ENCODE measurements around the gene TRNAU1AP.
A peak's percentile ranks its signal among the peaks of the same experiment; 100 is the strongest.

Gene TRNAU1AP

DNA sequence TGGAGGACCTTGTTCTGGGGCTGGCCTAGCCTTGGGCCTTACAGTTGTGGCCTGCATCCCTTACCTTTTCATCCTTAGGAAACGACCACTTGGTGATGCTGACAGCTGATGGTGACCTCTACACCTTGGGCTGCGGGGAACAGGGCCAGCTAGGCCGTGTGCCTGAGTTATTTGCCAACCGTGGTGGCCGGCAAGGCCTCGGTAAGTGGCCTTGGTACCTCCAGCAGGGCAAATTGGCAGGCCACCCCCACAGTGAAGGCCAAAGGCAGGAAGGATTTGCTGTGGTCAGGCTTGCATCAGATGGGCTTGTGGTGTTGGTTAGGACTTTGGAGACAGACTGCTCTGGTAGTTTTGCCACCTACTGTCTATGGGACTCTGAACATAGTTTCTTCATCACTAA is 17.7 kb upstream of the TRNAU1AP start:
- Histone ChIP-seq H2BK120ac (ENCODE audit: insufficient read depth, low read length, poor library complexity) (no peak overlapping the region), H3K23ac (ENCODE audit: low read length) (no peak overlapping the region), H3K27ac (ENCODE audit: low read depth, low read length) (no peak overlapping the region), H3K4ac (ENCODE audit: low read depth, low read length) (no peak overlapping the region), H2BK5ac (ENCODE audit: low read depth, low read length, poor library complexity) (no peak overlapping the region), H2BK12ac (ENCODE audit: low read length) (no peak overlapping the region), H4K12ac (ENCODE audit: low read depth, low read length) (no peak overlapping the region), H3K9me3 (ENCODE audit: insufficient read depth, low read depth, low read length) (peaks cover 3% of the 10 kb centered on the region), H3K36me3 (ENCODE audit: control insufficient read depth in 1 of 2, insufficient read depth in 2 of 2, low read length in 2 of 2) (peaks cover 69 to 75% of the 10 kb centered on the region in 2 experiments), H2AK5ac (ENCODE audit: low read length) (no peak overlapping the region), H3K4me1 (ENCODE audit: control insufficient read depth in 1 of 2, insufficient read depth in 2 of 2, low read length in 2 of 2) (peaks cover 6 to 10% of the 10 kb centered on the region in 2 experiments), H3K79me2 (ENCODE audit: control insufficient read depth, insufficient read depth, low read length, poor library complexity) (no peaks in the 10 kb centered on the region), H3K4me2 (ENCODE audit: low read length) (no peak overlapping the region), H3K27me3 (ENCODE audit: insufficient read depth, low read length) (no peaks in the 10 kb centered on the region), H3K14ac (ENCODE audit: low read length) (no peak overlapping the region), H4K8ac (ENCODE audit: low read depth, low read length) (no peak overlapping the region), H3K4me3 (ENCODE audit: low read depth, low read length) (no peak overlapping the region), H3K79me1 (ENCODE audit: low read length) (peaks cover 11% of the 10 kb centered on the region), H3K9ac (ENCODE audit: low read length) (no peak overlapping the region), H3K18ac (ENCODE audit: low read length) (peak overlapping the region; percentile 59), H4K91ac (ENCODE audit: low read depth, low read length) (no peak overlapping the region), H2AFZ (ENCODE audit: insufficient read depth, low read length, poor library complexity) (no peak overlapping the region)
- no CpG with 5 or more reads among the region's 6 CpGs for WGBS (ENCODE audit: extremely low coverage, insufficient coverage, insufficient read length)
- DNase-seq, result no peak

DNA sequence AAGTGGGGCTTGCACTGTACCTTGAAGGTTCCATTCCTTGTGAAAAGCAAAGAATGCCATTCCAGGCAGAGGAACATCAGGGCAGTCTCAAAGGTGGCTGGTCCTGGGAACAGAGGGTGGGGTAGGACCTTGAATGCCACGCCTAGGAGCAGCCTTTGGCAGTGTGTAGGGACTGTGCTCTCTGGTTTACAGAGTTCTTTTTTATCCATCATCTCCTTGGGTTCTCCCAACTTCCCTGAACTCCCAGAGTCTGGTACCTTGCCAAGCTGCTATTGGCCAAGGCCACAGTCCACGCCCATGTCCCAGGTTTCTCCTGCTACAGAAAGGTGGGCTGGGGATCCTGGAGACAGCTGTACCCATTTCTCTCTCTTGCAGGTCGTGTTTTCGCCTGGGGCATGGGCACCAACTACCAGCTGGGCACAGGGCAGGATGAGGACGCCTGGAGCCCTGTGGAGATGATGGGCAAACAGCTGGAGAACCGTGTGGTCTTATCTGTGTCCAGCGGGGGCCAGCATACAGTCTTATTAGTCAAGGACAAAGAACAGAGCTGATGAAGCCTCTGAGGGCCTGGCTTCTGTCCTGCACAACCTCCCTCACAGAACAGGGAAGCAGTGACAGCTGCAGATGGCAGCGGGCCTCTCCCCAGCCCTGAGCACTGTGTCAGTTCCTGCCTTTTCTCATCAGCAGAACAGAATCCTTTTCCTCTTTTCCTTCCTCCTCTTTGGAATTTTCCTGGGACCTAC is 15.3 kb upstream of the TRNAU1AP start:
- Histone ChIP-seq H3K36me3 (ENCODE audit: control insufficient read depth in 1 of 2, insufficient read depth in 2 of 2, low read length in 2 of 2) (peaks cover 46 to 51% of the 10 kb centered on the region in 2 experiments), H4K8ac (ENCODE audit: low read depth, low read length) (no peak overlapping the region), H3K4me1 (ENCODE audit: control insufficient read depth in 1 of 2, insufficient read depth in 2 of 2, low read length in 2 of 2) (peaks cover 6 to 10% of the 10 kb centered on the region in 2 experiments), H3K4me3 (ENCODE audit: low read depth, low read length) (no peak overlapping the region), H3K14ac (ENCODE audit: low read length) (peak overlapping the region; percentile 46), H4K91ac (ENCODE audit: low read depth, low read length) (peak overlapping the region; percentile 58), H3K9ac (ENCODE audit: low read length) (no peak overlapping the region), H3K79me2 (ENCODE audit: control insufficient read depth, insufficient read depth, low read length, poor library complexity) (no peaks in the 10 kb centered on the region), H3K79me1 (ENCODE audit: low read length) (peaks cover 8% of the 10 kb centered on the region), H2BK5ac (ENCODE audit: low read depth, low read length, poor library complexity) (peak overlapping the region; percentile 24), H2AK5ac (ENCODE audit: low read length) (peak overlapping the region; percentile 49), H3K4me2 (ENCODE audit: low read length) (no peak overlapping the region), H3K4ac (ENCODE audit: low read depth, low read length) (no peak overlapping the region), H2BK120ac (ENCODE audit: insufficient read depth, low read length, poor library complexity) (peak overlapping the region; percentile 5), H3K9me3 (ENCODE audit: insufficient read depth, low read depth, low read length) (no peaks in the 10 kb centered on the region), H2AFZ (ENCODE audit: insufficient read depth, low read length, poor library complexity) (no peak overlapping the region), H3K27me3 (ENCODE audit: insufficient read depth, low read length) (no peaks in the 10 kb centered on the region), H3K27ac (ENCODE audit: low read depth, low read length) (peak overlapping the region; percentile 62), H3K23ac (ENCODE audit: low read length) (no peak overlapping the region), H4K12ac (ENCODE audit: low read depth, low read length) (peak overlapping the region; percentile 6), H2BK12ac (ENCODE audit: low read length) (peak overlapping the region; percentile 34), H3K18ac (ENCODE audit: low read length) (peak overlapping the region; percentile 6)
- no CpG with 5 or more reads among the region's 8 CpGs for WGBS (ENCODE audit: extremely low coverage, insufficient coverage, insufficient read length)
- DNase-seq, result no peak

DNA sequence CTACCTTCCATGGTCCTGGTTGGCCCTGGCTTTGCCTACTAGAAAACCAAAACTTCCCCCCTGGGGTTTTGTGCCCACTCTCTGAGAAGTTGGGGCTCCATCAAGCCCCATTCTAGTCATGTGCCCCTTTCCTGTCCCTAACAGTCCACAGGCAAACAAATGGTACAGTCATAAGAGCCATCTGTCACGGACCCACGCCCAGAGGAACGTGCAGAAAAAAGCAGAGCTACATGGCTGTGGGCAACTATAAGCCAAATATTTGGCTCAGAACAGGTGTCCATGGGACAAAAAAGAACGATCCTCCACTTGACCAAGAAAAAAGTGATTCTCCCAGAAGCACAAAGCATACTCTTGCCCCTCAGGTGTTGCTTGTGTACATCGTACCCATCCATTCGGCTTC is 14.6 kb upstream of the TRNAU1AP start:
- Histone ChIP-seq H3K27ac (ENCODE audit: low read depth, low read length) (peak overlapping the region; percentile 35), H4K8ac (ENCODE audit: low read depth, low read length) (no peak overlapping the region), H3K79me2 (ENCODE audit: control insufficient read depth, insufficient read depth, low read length, poor library complexity) (no peaks in the 10 kb centered on the region), H3K79me1 (ENCODE audit: low read length) (peaks cover 8% of the 10 kb centered on the region), H3K18ac (ENCODE audit: low read length) (peak overlapping the region; percentile 56), H2AK5ac (ENCODE audit: low read length) (no peak overlapping the region), H3K4ac (ENCODE audit: low read depth, low read length) (no peak overlapping the region), H3K4me2 (ENCODE audit: low read length) (no peak overlapping the region), H4K91ac (ENCODE audit: low read depth, low read length) (peak overlapping the region; percentile 48), H2AFZ (ENCODE audit: insufficient read depth, low read length, poor library complexity) (no peak overlapping the region), H2BK12ac (ENCODE audit: low read length) (peak overlapping the region; percentile 72), H3K9me3 (ENCODE audit: insufficient read depth, low read depth, low read length) (no peaks in the 10 kb centered on the region), H4K12ac (ENCODE audit: low read depth, low read length) (no peak overlapping the region), H3K4me3 (ENCODE audit: low read depth, low read length) (no peak overlapping the region), H3K4me1 (ENCODE audit: control insufficient read depth in 1 of 2, insufficient read depth in 2 of 2, low read length in 2 of 2) (peaks cover 6 to 10% of the 10 kb centered on the region in 2 experiments), H3K9ac (ENCODE audit: low read length) (no peak overlapping the region), H2BK5ac (ENCODE audit: low read depth, low read length, poor library complexity) (peak overlapping the region; percentile 44), H2BK120ac (ENCODE audit: insufficient read depth, low read length, poor library complexity) (no peak overlapping the region), H3K27me3 (ENCODE audit: insufficient read depth, low read length) (no peaks in the 10 kb centered on the region), H3K14ac (ENCODE audit: low read length) (no peak overlapping the region), H3K36me3 (ENCODE audit: control insufficient read depth in 1 of 2, insufficient read depth in 2 of 2, low read length in 2 of 2) (peaks cover 42 to 48% of the 10 kb centered on the region in 2 experiments), H3K23ac (ENCODE audit: low read length) (no peak overlapping the region)
- no peak for DNase-seq
- no CpG with 5 or more reads among the region's 6 CpGs for WGBS (ENCODE audit: extremely low coverage, insufficient coverage, insufficient read length)

GRCh38 chr1:28540651-28541050 is 12.2 kb upstream of the TRNAU1AP start:
- no peak overlapping the region for H4K91ac ChIP-seq (ENCODE audit: low read depth, low read length)
- H3K4me3 ChIP-seq (ENCODE audit: low read depth, low read length), result no peak overlapping the region
- H2BK5ac ChIP-seq (ENCODE audit: low read depth, low read length, poor library complexity), result no peak overlapping the region
- H3K36me3 ChIP-seq (ENCODE audit: control insufficient read depth in 1 of 2, insufficient read depth in 2 of 2, low read length in 2 of 2), result peaks cover 26 to 34% of the 10 kb centered on the region in 2 experiments
- no peak overlapping the region for H3K23ac ChIP-seq (ENCODE audit: low read length)
- no peaks in the 10 kb centered on the region for H3K9me3 ChIP-seq (ENCODE audit: insufficient read depth, low read depth, low read length)
- H2AK5ac ChIP-seq (ENCODE audit: low read length), result no peak overlapping the region
- H3K27ac ChIP-seq (ENCODE audit: low read depth, low read length), result no peak overlapping the region
- H4K8ac ChIP-seq (ENCODE audit: low read depth, low read length), result no peak overlapping the region
- no peak overlapping the region for H3K4ac ChIP-seq (ENCODE audit: low read depth, low read length)
- no peaks in the 10 kb centered on the region for H3K79me2 ChIP-seq (ENCODE audit: control insufficient read depth, insufficient read depth, low read length, poor library complexity)
- no peak for DNase-seq
- H2BK12ac ChIP-seq (ENCODE audit: low read length), result no peak overlapping the region
- peaks cover 12% of the 10 kb centered on the region for H3K79me1 ChIP-seq (ENCODE audit: low read length)
- no peak overlapping the region for H3K9ac ChIP-seq (ENCODE audit: low read length)
- no peak overlapping the region for H2AFZ ChIP-seq (ENCODE audit: insufficient read depth, low read length, poor library complexity)
- no peak overlapping the region for H3K4me2 ChIP-seq (ENCODE audit: low read length)
- no CpG with 5 or more reads among the region's 7 CpGs for WGBS (ENCODE audit: extremely low coverage, insufficient coverage, insufficient read length)
- no peak overlapping the region for H3K18ac ChIP-seq (ENCODE audit: low read length)
- no peaks in the 10 kb centered on the region for H3K27me3 ChIP-seq (ENCODE audit: insufficient read depth, low read length)
- H3K4me1 ChIP-seq (ENCODE audit: control insufficient read depth in 1 of 2, insufficient read depth in 2 of 2, low read length in 2 of 2), result peaks cover 6 to 10% of the 10 kb centered on the region in 2 experiments
- H4K12ac ChIP-seq (ENCODE audit: low read depth, low read length), result no peak overlapping the region
- H2BK120ac ChIP-seq (ENCODE audit: insufficient read depth, low read length, poor library complexity), result no peak overlapping the region
- no peak overlapping the region for H3K14ac ChIP-seq (ENCODE audit: low read length)

All from trophoblast cell (in vitro differentiated cells and primary cell).